ENCODE data around the gene MELK.

Gene MELK

GRCh38 chr9:36584620-36585460, 12.1 kb downstream of the MELK start:
- no peak for DNase-seq

DNA sequence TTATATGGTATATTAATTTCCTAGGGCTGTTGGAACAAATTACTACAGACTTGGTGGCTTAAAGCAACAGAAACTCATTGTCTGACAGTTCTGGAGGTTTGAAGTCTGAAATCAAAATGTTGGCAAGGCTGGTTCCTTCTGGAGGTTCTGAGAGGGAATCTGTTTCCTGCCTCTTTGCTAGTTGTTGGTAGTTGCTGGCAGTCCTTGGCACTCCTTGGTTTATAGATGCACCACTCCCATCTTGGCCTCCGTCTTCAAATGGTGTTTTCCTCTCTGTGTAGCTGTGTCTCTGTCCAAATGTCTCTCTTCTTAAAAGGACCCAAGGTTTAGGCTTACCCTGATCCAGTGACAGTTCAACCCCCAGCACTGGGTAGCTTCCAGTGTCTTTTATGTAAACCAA, 17.5 kb downstream of the MELK start:
- DNase-seq: no peak

DNA sequence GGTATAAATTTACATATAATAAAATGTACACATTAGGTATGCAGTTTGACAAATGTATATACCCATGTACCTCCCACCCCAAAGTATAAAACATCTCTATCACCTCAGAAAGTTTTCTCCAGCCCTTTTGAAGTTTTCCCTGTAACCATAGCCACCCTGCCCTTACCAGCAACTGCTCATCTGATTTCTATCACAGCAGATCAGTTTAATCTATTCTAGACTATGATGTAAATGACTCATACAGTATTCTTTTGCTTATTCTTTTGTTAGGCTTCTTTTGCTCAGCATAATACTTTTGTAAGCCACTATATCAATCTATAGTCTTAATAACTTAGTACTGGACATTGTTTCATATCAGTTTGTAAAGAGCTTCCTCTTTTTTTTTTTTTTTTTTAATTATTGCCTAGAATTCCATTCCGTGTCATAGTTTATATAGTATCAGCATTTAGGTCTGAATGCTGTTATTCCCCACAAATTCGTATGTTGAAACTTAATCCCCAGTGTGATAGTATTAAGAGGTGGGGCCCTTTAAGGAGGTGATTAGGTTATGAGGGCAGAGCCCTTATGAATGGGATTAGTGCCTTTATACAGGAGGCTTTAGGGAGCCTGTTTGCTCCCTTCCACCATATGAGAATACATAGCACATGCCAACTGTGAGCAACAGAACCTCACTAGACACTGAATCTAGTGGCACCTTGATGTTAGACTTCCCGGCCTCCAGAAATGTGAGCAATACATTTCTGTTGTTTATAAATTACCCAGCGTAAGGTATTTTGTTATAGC, 20.3 kb downstream of the MELK start:
- DNase-seq: no peak

- DNase-seq: no peak
These were observed 21.5 kb downstream of the MELK start for GRCh38 chr9:36594213-36594612.

DNA sequence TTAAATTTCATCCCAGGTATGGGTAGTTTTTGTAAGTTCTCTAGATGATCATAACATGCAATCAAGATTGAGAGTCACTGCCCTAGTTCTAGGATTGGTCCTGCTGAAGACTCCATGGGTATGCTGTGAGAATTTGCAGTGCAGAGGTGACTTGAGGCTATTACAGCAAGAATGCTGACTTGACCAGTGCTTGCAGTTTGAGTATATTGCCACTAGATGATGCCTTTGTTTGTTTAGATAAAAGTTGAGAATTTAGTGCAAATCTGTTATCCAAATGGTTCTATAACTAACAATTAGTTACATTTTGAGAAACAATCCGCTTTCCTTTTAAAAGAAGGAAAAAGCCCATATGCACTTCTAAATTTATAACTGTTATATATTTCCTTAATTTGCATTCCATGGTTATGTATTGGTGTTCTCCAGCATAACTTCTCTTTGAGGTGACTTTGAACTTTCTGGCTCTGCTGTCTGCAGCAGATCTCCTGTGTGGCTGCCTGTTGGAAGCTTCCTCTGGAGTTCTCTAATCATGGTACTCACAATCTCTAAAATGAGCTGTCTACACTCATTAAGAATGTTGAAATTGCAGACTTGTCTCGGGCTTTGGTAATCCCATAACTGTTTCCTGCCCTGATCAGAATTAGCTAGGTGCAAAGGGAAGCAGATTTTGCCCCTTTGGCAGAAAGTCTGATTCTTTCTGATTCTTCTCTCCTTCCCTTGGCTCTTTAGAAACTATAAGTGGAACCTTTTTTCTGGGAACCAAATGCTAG, 24.9 kb downstream of the MELK start:
- DNase-seq: no peak

- DNase-seq: no peak
These were observed 25.6 kb downstream of the MELK start for GRCh38 chr9:36598273-36598672.

DNA sequence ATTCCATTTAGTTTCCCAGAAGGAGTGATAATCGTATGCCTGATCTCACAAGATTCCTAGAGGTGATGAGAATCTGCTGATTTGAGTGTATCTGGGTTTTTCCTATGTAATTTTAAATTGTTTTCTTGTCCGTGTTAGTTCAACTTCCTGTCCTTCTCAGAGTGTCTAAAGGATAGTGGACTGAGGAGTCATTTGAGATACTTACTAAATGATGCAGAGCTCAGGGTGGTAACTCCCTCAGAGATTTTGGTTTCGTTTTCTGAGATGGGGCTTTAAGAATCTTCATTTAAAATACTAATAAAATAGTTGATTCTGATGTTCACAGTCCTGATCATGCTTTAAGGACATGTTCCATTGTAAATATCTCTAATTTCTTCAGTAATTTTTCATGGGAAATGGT, 30.3 kb downstream of the MELK start:
- DNase-seq: no peak

DNA sequence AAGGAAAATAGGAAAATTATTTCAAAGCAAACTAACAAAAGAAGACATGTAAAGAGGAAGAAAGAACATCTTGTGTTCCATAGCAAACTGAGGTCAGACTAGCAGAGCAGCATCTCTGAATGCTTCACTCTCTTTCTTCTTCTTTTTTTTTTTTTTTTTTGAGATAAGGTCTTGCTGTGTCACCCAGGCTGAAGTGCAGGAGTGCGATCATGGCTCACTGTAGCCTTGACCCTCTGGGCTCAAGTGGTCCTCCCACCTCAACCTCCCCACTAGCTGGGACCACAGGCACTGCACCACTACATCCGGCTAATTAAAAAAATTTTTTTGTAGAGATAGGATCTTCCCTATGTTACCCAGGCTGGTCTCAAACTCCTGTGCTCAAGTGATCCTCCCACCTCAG, 36.6 kb downstream of the MELK start:
- DNase-seq: no peak

DNA sequence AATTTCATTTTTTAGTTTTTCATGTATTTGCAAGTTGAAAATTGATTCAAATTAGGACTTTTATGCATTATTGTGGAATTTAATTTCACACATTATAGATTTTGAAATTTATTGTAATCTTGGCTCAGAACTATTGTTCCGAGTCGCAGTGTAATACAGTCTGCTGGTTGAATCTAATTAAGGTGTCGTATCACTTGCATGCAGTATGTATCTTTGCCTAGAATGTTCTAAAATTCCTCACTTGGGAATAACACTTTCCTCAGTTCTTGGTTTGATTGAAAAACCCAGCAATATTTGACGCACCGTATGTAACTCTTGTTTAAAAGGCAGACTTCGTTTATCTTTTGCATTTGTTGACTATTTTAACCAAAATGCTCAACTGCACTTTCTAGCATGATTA, 49.4 kb downstream of the MELK start:
- no peak for DNase-seq

DNA sequence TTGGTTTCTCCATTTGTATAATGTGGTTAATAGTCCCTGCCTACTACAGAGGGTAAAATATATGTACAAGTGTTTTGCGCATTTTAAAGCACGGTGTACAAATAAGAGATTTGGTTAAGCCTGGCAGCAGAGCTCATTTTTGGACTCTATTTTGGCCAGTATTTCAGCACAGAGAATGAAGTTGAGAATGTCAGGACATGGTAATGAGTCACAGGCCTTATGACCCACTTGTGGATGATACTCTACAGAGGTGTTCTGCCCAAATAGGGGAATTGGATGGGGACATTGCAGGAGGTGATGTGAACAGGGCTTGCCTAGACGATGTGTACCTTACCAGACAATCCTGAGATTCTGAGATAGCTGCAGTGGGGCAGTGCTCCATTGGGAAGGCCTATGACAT, 50.6 kb downstream of the MELK start:
- no peak for DNase-seq

- no peak for DNase-seq
These were observed 52.4 kb downstream of the MELK start for GRCh38 chr9:36625006-36625615.

GRCh38 chr9:36632892-36633291, 60.2 kb downstream of the MELK start:
- peak; percentile 44 for DNase-seq

- no peak for DNase-seq
These were observed 65.0 kb downstream of the MELK start for GRCh38 chr9:36637491-36638270.

DNA sequence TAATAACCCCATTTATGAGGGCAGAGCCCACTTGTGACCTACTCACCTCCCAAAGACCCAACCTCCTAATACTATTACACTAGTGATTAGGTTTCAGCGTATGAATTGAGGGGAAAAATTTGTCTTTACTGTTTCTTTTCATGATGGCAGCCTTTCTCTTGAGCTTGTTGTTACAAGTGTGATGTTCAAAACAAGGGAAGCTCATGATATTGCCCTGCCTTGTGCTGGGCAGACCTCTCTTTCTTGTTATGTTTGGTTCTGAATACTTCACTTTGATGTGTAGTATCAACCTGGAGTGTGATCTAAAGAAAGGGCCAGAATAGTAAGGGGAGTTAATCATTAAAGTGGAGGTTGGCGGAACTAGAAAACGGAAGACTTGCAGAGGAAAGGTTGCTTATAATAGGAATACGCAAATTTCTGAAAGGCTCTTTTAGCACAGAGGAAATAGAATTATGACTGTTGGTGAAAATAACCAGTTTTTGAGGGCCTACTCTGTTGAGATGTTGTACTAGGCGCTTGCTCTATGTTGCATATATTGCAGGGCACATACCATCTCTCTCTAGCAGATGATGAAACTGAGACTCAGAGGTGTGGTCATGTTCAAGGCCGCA, 68.2 kb downstream of the MELK start:
- DNase-seq: no peak

- no peak for DNase-seq
These were observed 70.1 kb downstream of the MELK start for GRCh38 chr9:36642817-36643216.

DNA sequence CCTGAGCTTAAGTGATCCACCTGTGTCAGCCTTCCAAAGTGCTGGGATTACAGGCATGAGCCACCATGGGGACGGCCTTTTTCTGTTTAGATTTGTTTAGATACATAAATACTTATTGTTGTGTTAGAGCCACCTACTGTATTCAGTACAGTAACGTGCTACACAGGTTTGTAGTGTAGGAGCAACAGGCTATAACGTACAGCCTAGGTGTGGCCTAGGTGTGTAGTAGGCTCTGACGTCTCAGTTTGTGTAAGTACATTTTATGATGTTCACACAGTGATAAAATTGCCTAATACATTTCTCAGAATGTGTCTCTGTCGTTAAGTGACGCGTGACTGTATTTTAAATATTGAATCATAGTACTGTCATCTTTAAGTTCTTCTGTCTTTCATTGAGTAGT, 84.1 kb downstream of the MELK start:
- no peak for DNase-seq

GRCh38 chr9:36659500-36659899, 86.8 kb downstream of the MELK start:
- DNase-seq: no peak

- no peak for DNase-seq
These were observed 92.1 kb downstream of the MELK start for GRCh38 chr9:36664806-36665205.

DNA sequence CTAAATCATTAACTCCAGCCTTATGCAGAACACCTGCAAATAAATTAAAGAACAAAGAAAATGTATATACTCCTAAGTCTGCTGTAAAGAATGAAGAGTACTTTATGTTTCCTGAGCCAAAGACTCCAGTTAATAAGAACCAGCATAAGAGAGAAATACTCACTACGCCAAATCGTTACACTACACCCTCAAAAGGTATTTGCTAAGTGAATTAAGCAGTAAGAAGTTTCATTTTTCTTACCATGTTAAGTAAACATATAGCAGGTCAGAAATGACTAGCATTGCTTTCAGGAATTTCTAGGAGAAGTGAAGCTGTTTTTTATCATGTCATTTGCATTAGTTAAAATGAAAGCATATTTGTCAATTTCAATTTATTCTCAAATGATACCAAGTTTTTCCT, 92.7 kb downstream of the MELK start:
- DNase-seq: no peak

- no peak for DNase-seq
These were observed 93.3 kb downstream of the MELK start for GRCh38 chr9:36665921-36666431.

- no peak for DNase-seq
These were observed 98.9 kb downstream of the MELK start for GRCh38 chr9:36671561-36671960.

DNA sequence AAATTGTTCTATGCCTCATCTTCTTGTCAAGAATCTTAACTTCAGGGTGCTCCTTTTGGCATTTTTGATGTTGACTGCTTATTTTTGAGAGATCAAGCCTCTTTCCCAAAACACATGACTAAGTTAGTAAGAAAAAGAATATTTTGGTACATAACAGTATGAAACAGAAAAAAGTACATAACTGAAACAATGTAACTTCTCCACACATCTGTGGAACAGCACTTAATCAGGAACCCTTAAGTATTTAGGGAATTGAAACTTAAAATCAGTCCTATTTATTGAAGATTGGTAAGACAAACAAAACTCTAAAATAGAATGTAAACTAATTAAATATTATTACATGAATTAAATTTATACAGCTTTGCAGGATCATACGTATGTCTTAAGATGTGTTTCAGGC, 103.4 kb downstream of the MELK start:
- DNase-seq: no peak
